ENCODE results near the gene IFNK. TPM values are rescaled to one million over a fixed set of nuclear protein-coding genes. Genes with fewer than 3 reads are reported as not detected.
A peak's percentile ranks its signal among the peaks of the same experiment; 100 is the strongest.

Gene IFNK
- polyA plus RNA-seq, 1 donor from 2014 or later, result not detected

DNA sequence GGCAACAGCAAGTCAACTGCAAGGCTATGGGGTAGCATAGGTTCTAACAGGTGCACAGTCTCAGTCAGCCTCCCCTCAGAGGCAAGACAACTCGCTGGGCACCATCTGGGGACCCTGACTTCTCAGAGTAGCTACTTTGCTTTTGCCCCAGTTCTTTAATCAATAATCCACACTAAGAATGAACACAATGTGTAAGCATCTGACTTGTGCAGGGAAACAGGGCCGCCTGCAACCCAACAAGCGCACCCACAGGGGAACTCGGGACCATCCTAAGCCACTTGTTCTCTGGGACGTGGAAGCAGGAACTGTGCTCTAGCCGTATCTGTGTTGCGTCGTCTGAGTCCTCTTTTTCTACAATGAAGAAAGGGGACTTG lies 3.6 kb downstream of the IFNK start:
- peak overlapping the region; percentile 87 to 98 (median 97) for H3K4me3 Mint-ChIP-seq
- no peaks in the 10 kb centered on the region for H3K9me3 Mint-ChIP-seq

DNA sequence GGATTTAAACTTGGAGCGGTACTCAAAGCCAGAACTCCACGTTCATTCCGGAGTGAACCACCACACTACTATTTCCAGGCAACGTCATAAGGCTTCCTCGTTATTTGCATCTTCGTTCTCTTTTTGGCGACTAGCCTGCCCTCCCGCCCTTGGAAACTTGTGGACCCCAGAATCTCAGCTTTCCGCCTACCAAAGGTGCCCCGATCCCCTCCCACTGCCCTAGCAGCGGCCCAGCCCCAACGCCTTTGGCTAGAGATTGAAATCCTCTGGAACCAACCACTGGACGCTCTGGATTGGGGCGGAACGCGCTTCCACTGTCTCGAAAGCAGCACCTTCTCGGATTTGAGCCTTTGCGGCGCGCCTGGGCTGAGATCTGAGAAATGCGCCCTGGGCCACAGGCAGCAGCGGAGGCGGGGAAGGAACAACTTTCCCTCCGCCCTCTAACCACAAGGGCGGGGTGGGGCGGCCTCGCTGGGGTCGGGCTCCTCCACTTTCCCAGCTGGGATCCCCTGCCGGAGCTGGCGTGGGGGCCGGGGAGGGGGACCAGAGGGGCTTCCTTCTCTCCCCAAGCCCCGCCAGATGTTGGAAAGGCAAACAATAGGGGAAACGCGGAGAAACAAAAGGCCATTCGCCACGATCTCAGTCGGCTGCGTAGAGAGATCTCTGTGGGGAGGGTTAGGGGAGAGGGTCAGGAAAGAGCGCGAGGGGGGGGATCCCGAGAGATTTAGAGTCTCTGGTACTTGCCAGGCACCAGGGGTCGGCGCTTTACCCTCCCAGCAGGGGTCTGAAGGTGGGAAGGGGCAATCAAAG lies 4.2 kb downstream of the IFNK start:
- H3K9me3 Mint-ChIP-seq, result no peaks in the 10 kb centered on the region
- H3K27ac Mint-ChIP-seq, result peak overlapping the region; percentile 46 to 93 (median 91)
- H3K27me3 Mint-ChIP-seq, result no peaks in the 10 kb centered on the region
- H3K4me3 Mint-ChIP-seq, result peak overlapping the region; percentile 87 to 98 (median 97)
- H3K36me3 Mint-ChIP-seq, result no peaks in the 10 kb centered on the region
- peaks cover 26 to 41% (median 27%) of the 10 kb centered on the region in 3 donors for H3K4me1 Mint-ChIP-seq

More for the DNA sequence above, 3.6 kb downstream of the IFNK start:
- Mint-ChIP-seq H3K27me3 (no peaks in the 10 kb centered on the region), H3K4me1 (peaks cover 27 to 44% (median 28%) of the 10 kb centered on the region in 3 donors), H3K36me3 (no peaks in the 10 kb centered on the region), H3K27ac (peak overlapping the region; percentile 46 to 93 (median 91))

DNA sequence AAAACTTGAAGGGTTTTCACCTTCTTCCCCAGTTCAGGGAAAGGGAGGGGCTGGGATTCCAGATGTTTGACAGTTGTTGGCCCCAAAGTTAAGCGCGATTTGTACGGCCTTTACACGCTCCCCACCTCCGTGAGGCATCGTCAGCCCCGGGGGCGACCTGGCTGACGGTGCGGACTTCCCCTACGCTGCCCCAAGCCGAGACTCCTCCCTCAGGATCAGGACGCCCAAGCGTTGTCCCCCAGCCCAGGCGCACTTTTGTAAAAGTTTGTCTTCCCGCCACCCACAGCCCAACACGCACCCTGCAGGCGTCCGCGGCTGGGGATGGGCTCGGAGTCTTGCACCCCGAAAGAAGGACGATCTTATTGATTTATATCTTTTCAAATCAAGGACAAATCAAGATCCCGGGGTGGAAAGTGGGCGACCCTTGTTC lies 4.8 kb downstream of the IFNK start:
- peaks cover 28 to 41% (median 31%) of the 10 kb centered on the region in 3 donors for H3K4me1 Mint-ChIP-seq

DNA sequence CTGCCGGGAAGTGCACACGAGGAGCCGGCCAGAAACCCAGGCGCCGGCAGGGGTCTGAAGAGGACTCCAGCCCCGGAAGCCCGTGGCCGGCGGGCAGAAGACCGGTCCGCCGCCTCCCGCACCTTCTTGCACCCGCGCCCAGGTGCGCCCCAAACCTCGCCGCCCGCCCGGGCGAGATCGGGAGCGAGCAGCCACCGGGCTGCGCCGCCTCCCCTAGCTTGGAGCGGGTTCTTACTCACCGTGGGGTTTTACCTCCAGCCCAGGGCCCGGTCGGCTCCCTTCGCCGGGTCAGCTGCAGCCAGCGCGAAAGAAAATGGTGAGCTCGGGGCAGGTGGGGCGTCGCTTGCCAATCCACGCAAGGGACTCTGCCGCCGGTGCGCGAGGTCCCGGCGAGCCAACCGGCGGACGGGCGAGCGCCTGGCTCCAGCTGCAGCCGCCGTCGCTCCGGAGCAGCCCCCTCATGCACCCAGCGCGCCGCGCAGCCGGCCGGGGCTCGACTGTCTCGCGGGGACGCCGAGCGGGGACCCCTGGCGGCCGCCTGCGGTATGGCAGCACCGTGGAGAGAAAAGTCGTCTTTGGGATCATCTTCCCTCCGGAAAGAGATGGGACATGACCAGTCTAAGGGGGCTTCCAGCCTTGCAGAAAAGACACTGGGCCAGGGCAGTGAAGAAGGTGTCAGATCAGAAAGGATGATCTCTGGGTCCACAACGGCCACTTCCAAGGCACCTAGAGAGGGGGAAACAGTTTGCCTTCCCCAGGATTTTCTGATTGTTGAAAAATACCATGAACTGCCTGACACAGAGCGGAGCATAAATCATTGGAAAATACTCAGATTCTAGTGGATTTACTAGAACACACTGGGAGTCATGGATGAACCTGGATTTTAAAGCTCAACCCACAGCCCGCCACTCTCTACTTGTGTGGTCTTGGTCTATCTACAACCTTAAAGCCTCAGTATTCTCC lies 5.5 kb downstream of the IFNK start, which contains the start of gene MOB3B:
Gene MOB3B (minus strand): TSS at position 499 of the 963 bp plus-strand sequence. CDS start 74,264 bp downstream, outside the sequence.
- no peaks in the 10 kb centered on the region for H3K27me3 Mint-ChIP-seq
- peak within 1 kb of the TSS; percentile 87 to 98 (median 97) for H3K4me3 Mint-ChIP-seq
- peak within 1 kb of the TSS; percentile 46 to 93 (median 91) for H3K27ac Mint-ChIP-seq
- H3K36me3 Mint-ChIP-seq, result no peaks in the 10 kb centered on the region
- H3K4me1 Mint-ChIP-seq, result peaks cover 33 to 40% (median 34%) of the 10 kb centered on the region in 3 donors
- H3K9me3 Mint-ChIP-seq, result no peaks in the 10 kb centered on the region

More for the DNA sequence above, 4.8 kb downstream of the IFNK start:
- H3K9me3 Mint-ChIP-seq, result no peaks in the 10 kb centered on the region
- H3K36me3 Mint-ChIP-seq, result no peaks in the 10 kb centered on the region
- H3K27me3 Mint-ChIP-seq, result no peaks in the 10 kb centered on the region
- H3K27ac Mint-ChIP-seq, result peak overlapping the region; percentile 46 to 93 (median 91)
- peak overlapping the region; percentile 87 to 98 (median 97) for H3K4me3 Mint-ChIP-seq

DNA sequence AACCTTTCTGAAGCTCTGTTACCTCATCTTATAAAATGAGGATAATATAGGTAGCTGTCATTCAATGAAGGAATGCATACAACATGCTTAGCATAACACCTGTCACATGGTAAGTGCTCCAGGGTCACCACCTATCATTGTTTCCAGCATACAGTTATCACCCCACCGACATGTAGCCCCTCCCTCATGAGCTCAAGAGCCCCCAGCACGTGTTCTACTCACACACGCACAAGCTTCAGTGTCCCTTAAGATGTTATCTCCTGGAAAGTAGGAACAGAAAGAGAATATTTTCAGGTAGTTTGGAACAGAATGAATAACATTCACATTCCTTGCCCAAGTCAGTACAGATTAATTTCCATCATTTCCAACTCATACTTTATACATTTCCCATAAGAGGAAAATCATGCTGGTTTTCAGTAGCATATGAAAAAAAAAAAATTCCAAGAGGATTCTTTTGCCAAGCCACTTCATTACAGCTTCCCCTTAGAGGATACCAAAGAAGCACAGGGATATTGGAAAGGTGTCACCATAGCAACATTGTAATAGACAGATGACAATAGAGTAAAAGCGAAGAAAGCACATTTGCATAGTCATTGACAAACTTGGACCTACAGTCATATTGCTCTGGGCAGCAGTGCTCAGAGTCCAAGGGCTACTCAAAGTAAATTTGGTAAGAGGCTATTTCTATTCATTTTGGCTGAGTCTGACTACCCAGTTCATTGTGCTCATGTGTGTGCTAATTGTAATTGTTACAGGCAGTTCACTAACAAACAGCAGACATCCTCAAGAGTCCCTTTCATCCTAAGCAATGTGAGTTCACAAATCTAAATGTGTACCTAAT lies 7.0 kb downstream of the IFNK start:
- peaks cover 30 to 36% (median 34%) of the 10 kb centered on the region in 3 donors for H3K4me1 Mint-ChIP-seq
- no peaks in the 10 kb centered on the region for H3K9me3 Mint-ChIP-seq

DNA sequence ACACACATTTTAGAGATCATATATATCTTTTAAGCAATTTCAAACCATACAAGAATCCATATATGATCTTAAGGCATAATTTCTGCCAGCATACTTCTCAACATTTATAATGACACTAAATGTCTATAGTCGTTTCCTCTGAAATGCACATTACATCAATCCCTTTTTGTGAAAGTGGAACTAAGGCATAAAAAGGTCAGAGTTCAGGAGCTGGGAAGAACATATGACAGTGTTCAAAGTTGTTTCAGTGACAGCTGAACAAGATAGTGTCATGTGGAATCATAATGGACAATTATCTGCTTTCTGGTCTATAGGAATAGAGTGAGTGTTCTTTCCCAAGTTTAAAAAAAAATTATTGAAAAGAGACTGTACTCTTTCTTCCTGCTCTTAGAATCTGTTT lies 8.0 kb downstream of the IFNK start:
- no peaks in the 10 kb centered on the region for H3K9me3 Mint-ChIP-seq
- peaks cover 21 to 31% (median 28%) of the 10 kb centered on the region in 3 donors for H3K4me1 Mint-ChIP-seq
- no peak overlapping the region for H3K4me3 Mint-ChIP-seq
- H3K27ac Mint-ChIP-seq, result no peak overlapping the region
- H3K36me3 Mint-ChIP-seq, result no peaks in the 10 kb centered on the region
- H3K27me3 Mint-ChIP-seq, result no peaks in the 10 kb centered on the region

More for the DNA sequence above, 7.0 kb downstream of the IFNK start:
- H3K27me3 Mint-ChIP-seq, result no peaks in the 10 kb centered on the region
- no peaks in the 10 kb centered on the region for H3K36me3 Mint-ChIP-seq
- H3K4me3 Mint-ChIP-seq, result peak overlapping the region in 1 of 4 donors; percentile 87
- peak overlapping the region in 1 of 3 donors; percentile 45 for H3K27ac Mint-ChIP-seq

DNA sequence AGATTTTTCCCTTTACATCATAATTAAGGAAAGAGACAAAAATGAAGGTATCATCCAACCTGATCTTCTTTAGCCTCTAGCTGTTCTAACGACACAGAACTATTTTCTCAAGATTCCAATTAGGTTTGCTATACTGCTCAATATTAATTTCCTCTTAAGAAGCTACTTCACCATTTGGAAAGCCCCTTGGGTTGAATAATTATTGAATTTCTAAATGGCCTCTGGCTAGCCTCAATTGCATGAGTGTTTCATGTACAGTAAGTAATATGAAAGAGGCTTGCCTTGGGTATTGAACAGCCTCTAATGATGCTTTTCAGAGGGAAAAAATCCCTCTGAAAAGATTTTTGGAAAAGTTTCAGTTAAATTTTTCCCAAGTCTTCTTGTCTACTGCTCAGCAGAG lies 9.2 kb downstream of the IFNK start:
- Mint-ChIP-seq H3K4me3 (peak overlapping the region in 1 of 4 donors; percentile 21), H3K27ac (no peak overlapping the region)

DNA sequence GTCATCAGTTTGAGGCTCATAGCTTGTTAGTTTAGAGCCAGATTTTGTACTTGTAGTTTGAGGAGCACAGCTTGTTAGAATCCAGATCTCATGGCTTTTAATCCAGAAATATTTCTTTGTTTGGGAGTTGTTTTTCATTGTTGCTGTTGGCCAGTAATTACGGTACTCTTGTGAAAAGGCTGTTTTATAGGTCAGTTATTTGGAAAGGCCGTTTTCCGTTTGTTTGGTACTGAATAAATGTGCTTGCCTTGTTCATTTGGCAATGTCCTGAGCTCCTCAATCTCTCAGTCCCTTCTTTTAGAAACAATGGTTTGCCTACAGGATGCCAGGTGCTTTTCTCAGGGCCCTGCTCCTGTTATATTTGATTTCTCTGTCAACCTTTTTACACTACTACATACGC lies 10.0 kb downstream of the IFNK start:
- peak overlapping the region in 1 of 4 donors; percentile 13 for H3K4me3 Mint-ChIP-seq
- no peaks in the 10 kb centered on the region for H3K9me3 Mint-ChIP-seq
- no peaks in the 10 kb centered on the region for H3K27me3 Mint-ChIP-seq
- no peak overlapping the region for H3K27ac Mint-ChIP-seq
- peaks cover 9 to 22% (median 18%) of the 10 kb centered on the region in 3 donors for H3K4me1 Mint-ChIP-seq
- no peaks in the 10 kb centered on the region for H3K36me3 Mint-ChIP-seq

More for the DNA sequence above, 9.2 kb downstream of the IFNK start:
- Mint-ChIP-seq H3K27me3 (no peaks in the 10 kb centered on the region), H3K9me3 (no peaks in the 10 kb centered on the region), H3K36me3 (no peaks in the 10 kb centered on the region), H3K4me1 (peaks cover 9 to 22% (median 18%) of the 10 kb centered on the region in 3 donors)

DNA sequence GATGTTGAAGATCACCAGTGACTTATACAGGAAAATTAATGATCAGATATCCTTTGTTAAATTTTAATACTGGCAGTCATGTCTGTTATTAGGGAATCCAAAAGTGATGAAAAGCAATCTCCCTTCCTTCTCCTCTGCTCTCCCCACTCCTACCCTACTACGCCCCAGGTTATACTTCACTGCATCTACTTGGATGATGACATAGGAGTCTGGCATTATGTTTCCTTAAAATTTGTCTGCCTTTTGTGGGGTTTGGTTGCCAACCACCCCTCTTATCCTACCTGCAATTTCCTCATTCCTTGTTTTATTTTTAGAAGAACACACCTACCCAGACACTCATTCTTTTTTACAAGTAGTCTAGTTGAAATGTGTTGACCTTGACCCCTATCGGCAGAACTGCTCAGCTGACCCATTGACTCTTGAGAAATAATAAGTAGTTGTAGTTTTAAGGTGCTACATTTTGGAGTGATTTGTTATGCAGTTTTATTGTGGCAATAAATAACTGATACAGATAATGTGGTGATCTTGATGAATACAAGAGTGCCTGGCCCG lies 10.6 kb downstream of the IFNK start:
- Mint-ChIP-seq H3K36me3 (no peaks in the 10 kb centered on the region), H3K4me3 (peak overlapping the region in 1 of 4 donors; percentile 24), H3K9me3 (no peaks in the 10 kb centered on the region), H3K4me1 (peaks cover 9 to 21% (median 17%) of the 10 kb centered on the region in 3 donors), H3K27ac (no peak overlapping the region), H3K27me3 (no peaks in the 10 kb centered on the region)

DNA sequence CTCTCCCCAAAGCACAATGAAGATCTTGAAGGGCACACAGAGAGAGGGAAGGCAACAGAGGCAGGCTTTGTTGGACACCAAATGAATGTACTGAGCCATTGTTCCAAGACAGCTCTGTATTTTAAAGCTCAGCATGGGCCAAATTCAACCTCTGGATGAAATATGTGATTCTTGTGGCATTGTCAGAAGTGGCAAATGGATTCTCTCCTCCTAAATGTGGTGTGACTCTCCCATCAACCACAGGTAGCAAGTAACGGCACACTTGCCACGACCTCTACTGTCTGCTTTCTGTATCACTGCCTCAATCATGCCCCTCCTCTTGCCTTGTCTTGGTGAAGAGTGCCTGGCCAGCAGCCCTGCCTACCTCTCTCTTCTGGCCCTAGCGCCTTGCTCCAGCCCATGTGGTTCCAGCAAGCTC lies 11.6 kb downstream of the IFNK start:
- no peaks in the 10 kb centered on the region for H3K27me3 Mint-ChIP-seq
- no peaks in the 10 kb centered on the region for H3K36me3 Mint-ChIP-seq
- H3K9me3 Mint-ChIP-seq, result no peaks in the 10 kb centered on the region
- no peak overlapping the region for H3K4me3 Mint-ChIP-seq
- no peak overlapping the region for H3K27ac Mint-ChIP-seq
- H3K4me1 Mint-ChIP-seq, result peaks cover 9 to 21% (median 13%) of the 10 kb centered on the region in 3 donors

DNA sequence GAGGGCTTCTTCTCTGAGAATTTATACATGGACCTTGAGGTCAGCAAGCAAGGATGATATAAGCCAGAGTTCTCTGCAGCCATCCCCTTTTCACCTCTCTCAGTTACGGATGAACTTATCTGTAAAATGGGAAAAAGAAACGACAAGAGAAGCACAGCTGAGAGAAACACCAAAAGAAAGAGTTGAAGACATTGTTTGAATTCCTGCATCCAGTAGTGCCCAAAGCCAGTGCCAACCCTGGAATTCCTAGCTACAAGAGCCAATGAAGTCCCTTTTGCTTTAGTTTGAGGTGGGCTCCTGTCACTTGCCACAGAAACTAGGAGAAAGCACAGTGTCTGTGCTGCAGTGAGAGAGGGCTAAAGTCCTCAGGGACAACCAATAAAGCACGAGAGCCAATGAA lies 12.1 kb downstream of the IFNK start:
- Mint-ChIP-seq H3K27ac (no peak overlapping the region), H3K36me3 (no peaks in the 10 kb centered on the region), H3K27me3 (no peaks in the 10 kb centered on the region), H3K4me1 (peaks cover 9 to 21% (median 13%) of the 10 kb centered on the region in 3 donors), H3K4me3 (no peak overlapping the region), H3K9me3 (no peaks in the 10 kb centered on the region)

DNA sequence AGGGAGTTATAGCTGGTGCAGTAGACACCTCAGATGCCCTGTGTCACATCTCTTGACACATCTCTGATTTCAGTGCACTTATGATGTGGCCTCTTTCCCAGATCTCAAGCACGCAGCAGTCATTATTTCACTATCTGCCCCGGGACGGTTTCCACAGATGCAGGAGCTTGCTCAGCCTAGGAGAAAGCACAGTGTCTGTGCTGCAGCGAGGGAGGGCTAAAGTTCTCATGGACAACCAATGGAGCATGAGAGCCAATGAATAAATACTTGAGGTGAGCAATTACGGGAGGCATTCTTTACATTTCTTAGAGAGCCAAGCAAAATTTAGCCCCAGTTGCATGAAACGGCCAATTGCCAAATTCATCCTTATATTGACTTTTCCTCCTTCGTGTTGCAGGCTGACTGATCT lies 12.9 kb downstream of the IFNK start:
- Mint-ChIP-seq H3K27me3 (no peaks in the 10 kb centered on the region), H3K4me3 (no peak overlapping the region), H3K36me3 (no peaks in the 10 kb centered on the region), H3K27ac (no peak overlapping the region), H3K4me1 (peaks cover 9 to 21% (median 13%) of the 10 kb centered on the region in 3 donors), H3K9me3 (no peaks in the 10 kb centered on the region)

DNA sequence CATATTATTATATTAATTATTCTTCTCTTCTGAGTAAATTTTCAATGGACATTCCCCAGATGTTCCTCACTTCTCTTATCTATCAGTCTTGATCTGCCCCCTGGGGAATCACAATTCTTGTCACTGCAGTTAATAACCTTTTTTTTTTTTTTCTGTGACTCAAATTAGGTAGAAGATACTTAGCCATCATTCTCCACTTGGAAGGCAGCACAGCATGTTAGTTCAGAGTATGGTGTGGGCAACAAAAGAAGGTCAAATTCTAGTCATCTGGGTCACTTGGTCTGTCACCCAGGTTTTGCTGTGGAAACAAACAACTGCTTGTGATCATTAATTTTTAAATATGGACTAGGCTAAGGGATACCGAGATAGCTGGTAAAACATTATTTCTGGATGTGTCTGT lies 13.7 kb downstream of the IFNK start:
- Mint-ChIP-seq H3K4me1 (peaks cover 9 to 21% (median 13%) of the 10 kb centered on the region in 3 donors), H3K27ac (no peak overlapping the region), H3K9me3 (no peaks in the 10 kb centered on the region), H3K27me3 (no peaks in the 10 kb centered on the region), H3K4me3 (no peak overlapping the region), H3K36me3 (no peaks in the 10 kb centered on the region)

DNA sequence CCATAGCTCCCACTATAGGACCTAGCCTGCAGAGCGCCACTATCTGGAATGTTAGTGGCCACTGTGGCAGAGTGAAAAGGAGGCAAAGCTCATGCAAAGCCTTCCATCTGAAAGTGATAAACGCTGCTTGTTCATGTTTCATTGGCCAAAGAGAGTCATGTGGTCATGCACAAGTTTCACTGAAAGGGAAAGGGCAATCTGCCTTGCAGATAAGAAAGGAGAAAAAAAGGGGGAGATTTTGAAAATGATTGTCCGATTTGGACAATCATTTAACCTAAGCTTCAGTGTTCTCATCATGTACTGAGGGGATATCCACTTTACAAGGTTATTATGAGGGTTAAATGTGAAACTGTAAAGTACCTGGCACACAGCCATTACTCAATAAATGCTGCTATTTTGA lies 14.6 kb downstream of the IFNK start:
- Mint-ChIP-seq H3K36me3 (no peaks in the 10 kb centered on the region), H3K9me3 (no peaks in the 10 kb centered on the region), H3K27me3 (no peaks in the 10 kb centered on the region)

More for the DNA sequence above, 14.6 kb downstream of the IFNK start:
- peaks cover 8 to 20% (median 12%) of the 10 kb centered on the region in 3 donors for H3K4me1 Mint-ChIP-seq
- no peak overlapping the region for H3K27ac Mint-ChIP-seq
- no peak overlapping the region for H3K4me3 Mint-ChIP-seq

All from IgD-negative memory B cell (primary cell).